HG03060 (cell line): ENCODE results near the gene SULF2.

ENCODE experiments used
- ATAC-seq: cut with Tn5 transposase; IDR thresholded peaks from one replicate; pipeline ENCODE4 v1.9.1; 2021; ENCODE audit warnings: low read depth, moderate number of reproducible peaks; ENCODE audit not compliant: unreplicated experiment

SULF2 gene

GRCh38 chr20:47765691-47766594 is 19.3 kb downstream of the SULF2 start:
- no peak for ATAC-seq

GRCh38 chr20:47765271-47765670 is 20.0 kb downstream of the SULF2 start:
- ATAC-seq = no peak

- no peak for ATAC-seq
Observed at GRCh38 chr20:47764154-47764733, 21.0 kb downstream of the SULF2 start.

GRCh38 chr20:47762699-47763268 is 22.5 kb downstream of the SULF2 start:
- no peak for ATAC-seq

- no peak for ATAC-seq
Observed at GRCh38 chr20:47761482-47762047, 23.7 kb downstream of the SULF2 start.

GRCh38 chr20:47760686-47761481 is 24.4 kb downstream of the SULF2 start:
- no peak for ATAC-seq

- ATAC-seq = no peak
Observed at GRCh38 chr20:47758517-47759450, 26.5 kb downstream of the SULF2 start.

GRCh38 chr20:47757145-47758035 is 27.9 kb downstream of the SULF2 start:
- ATAC-seq = no peak

- no peak for ATAC-seq
Observed at GRCh38 chr20:47754946-47755652, 30.2 kb downstream of the SULF2 start.

- ATAC-seq = no peak
Observed at GRCh38 chr20:47754388-47754715, 30.9 kb downstream of the SULF2 start.

GRCh38 chr20:47753576-47754387 is 31.5 kb downstream of the SULF2 start:
- no peak for ATAC-seq

- no peak for ATAC-seq
Observed at GRCh38 chr20:47751449-47751848, 33.8 kb downstream of the SULF2 start.

GRCh38 chr20:47749339-47749738 is 35.9 kb downstream of the SULF2 start:
- no peak for ATAC-seq

- no peak for ATAC-seq
Observed at GRCh38 chr20:47748823-47749222, 36.5 kb downstream of the SULF2 start.

- ATAC-seq = no peak
Observed at GRCh38 chr20:47748069-47748468, 37.2 kb downstream of the SULF2 start.

GRCh38 chr20:47747669-47748031 is 37.6 kb downstream of the SULF2 start:
- ATAC-seq = no peak

GRCh38 chr20:47744803-47745202 is 40.5 kb downstream of the SULF2 start:
- no peak for ATAC-seq
